Measurements from ENCODE around the gene CNIH4. TPM values are rescaled to one million over a fixed set of nuclear protein-coding genes. Genes with fewer than 3 reads are reported as not detected.
"Not testable (repeated sequence)": the region's sequence is repeated elsewhere in the genome, so short reads cannot be mapped to it uniquely, and the experiment has no call there.

Gene CNIH4
- polyA plus RNA-seq (ENCODE audit: low read depth in 6 of 6): 10 to 100 TPM; 29.4 to 49.8 (median 33.6) TPM

DNA sequence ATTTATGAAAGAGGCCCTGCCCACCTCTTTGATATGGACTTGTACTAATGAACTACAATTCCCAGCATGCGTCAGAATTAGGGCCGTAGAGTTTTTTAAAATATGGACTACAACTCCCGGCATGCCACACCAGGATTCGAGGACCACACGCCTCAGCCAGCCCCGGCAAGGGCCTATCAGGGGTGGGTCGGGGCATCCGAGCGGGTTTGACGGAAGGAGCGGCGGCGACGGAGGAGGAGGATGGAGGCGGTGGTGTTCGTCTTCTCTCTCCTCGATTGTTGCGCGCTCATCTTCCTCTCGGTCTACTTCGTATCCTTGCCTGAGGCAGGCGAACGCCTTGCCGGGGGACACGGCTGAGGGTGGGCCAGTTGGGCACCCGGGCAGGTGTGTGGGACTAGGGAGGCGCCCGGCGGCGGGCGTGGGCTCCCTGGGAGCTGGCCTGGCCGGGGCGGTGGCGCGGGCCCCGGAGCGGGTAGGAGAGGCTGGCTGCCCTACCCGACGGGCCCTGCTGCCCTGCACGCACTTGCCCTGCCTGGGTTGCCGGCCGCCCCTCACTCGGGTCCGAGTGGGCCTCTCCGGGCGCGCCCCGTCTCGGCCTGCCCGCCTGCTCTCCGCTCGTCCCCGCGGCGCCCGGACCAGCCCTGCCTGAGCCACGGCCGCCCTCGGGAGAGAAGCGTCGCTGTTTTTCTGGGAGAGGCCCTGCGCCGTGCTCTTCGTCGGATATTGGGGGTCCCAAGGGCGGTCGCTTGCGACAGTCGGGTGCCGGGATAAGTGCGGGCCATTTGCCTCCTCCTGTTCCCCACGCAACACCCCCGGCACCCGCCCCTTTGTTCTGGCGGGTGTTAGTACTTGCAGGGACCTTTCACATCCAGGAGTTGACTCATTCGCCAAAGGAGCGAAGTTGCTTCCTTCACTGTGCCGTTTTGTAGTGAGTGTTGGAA is at the start of gene CNIH4:
Gene CNIH4 (plus strand): TSS at position 195 of the 941 bp plus-strand sequence. CDS start 46 bp downstream, at position 241.
- Mint-ChIP-seq H3K27ac (peak within 1 kb of the TSS; percentile 85 to 93 (median 89)), H3K27me3 (peaks cover 0 to 7% (median 0%) of the 10 kb centered on the region in 3 donors), H3K4me3 (peak within 1 kb of the TSS; percentile 87 to 96 (median 95)), H3K36me3 (no peaks in the 10 kb centered on the region), H3K4me1 (peaks cover 17 to 33% (median 28%) of the 10 kb centered on the region in 3 donors), H3K9me3 (no peaks in the 10 kb centered on the region)
- DNase-seq: peak; percentile 92
- peak; percentile 98 to 99 for ATAC-seq (ENCODE audit: low read depth in 2 of 2)

DNA sequence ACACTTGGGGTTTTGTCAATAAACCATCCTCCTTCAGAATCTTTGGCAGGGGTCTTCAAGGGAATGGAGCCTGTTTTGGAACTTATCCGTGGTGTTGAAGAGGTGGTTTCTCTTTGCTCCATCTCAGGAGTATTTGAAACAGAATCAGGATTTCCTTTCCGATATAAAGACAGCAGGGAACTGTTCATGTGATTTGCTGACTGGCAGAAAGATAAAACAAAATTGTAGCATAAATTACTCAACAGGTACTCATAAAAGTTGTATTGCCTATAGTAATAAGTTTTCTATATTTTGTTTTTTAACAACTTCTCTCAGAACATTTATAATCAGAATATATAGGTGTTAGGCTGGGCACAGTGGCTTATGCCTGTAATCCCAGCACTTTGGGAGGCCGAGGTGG is 48.6 kb upstream of the CNIH4 start:
- Mint-ChIP-seq H3K27ac (peak overlapping the region in 1 of 6 donors; percentile 63), H3K27me3 (no peaks in the 10 kb centered on the region), H3K9me3 (no peaks in the 10 kb centered on the region), H3K4me1 (peaks cover 0 to 2% (median 0%) of the 10 kb centered on the region in 3 donors), H3K4me3 (no peak overlapping the region), H3K36me3 (peaks cover 18 to 25% of the 10 kb centered on the region in 2 donors)
- ATAC-seq (ENCODE audit: low read depth in 2 of 2) (no peak), DNase-seq (no peak)

DNA sequence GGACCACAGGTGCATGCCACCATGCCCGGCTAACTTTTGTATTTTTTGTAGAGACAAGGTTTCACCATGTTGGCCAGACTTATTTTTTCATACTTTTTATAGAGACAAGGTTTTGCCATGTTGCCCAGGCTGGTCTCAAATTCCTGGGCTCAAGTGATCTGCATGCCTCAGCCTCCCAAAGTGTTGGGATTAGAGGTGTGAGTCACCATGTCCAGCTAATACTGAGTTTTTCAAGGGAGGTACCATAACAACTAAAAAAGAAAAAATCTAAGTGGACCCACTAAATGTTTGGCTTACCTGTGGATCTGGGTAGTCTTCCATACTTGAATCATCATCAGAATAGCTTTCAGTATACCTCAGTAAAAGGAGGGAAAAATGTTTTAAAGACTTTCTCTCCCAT is 45.2 kb upstream of the CNIH4 start:
- DNase-seq: not testable (repeated sequence)

DNA sequence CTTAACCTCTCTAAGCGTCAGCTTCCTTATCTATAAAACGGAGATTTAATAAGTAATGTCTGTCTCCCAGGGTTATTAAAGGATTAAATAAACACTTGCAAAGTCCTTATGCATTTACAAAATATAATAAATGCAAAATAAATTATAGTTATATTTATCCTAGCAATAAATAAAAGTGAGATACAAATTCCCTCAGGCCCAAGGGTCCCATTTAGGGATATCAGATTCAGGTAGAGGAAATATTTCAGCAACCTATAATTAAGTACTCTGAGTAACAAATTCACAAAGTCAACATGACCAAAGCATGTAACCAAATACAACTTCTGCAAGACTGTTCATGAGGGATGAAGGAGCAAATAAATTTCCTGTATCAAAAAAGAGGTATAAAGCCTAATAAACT is 44.7 kb upstream of the CNIH4 start:
- DNase-seq (no peak), ATAC-seq (ENCODE audit: low read depth in 2 of 2) (no peak)
- Mint-ChIP-seq H3K27ac (no peak overlapping the region), H3K9me3 (no peaks in the 10 kb centered on the region), H3K4me1 (peaks cover 0 to 2% (median 0%) of the 10 kb centered on the region in 3 donors), H3K27me3 (no peaks in the 10 kb centered on the region), H3K4me3 (no peak overlapping the region), H3K36me3 (peaks cover 9 to 20% of the 10 kb centered on the region in 2 donors)

More for the DNA sequence above, 45.2 kb upstream of the CNIH4 start:
- H3K27ac Mint-ChIP-seq: peak overlapping the region in 1 of 6 donors; percentile 73
- H3K9me3 Mint-ChIP-seq; H3K4me3 Mint-ChIP-seq; H3K4me1 Mint-ChIP-seq; H3K27me3 Mint-ChIP-seq; ATAC-seq (ENCODE audit: low read depth in 2 of 2): not testable (repeated sequence)
- peaks cover 10 to 20% of the 10 kb centered on the region in 2 donors for H3K36me3 Mint-ChIP-seq

DNA sequence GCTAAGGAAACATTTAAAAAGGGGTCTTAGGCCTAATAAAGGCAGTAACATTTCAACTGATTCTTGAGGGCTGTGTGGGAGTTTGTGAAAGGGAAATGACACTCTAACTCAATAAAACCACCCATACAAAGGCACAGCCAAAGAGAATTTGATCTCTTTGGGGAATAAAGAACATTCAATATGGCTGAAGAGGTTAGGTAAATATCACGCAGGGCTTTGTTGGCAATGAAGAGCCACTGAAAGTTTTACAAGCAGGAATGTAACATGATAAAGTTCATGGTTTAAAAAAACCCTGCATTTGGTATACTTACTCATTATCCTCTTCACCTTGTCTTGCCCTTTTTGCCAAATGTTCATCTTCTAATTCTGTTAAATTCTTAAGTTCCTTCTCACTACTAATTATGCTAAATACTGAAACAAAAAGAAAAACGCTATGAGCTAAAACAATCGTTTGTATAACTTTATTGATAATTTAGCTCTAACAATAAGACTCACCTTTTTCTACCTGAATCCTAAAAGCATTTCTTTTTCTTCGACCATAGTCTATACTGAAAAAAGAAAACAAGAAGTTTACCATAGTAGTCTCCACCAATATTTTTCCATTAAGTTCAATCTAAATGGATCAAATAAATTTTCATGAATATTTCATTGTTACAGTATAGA is 39.2 kb upstream of the CNIH4 start:
- no peak overlapping the region for H3K27ac Mint-ChIP-seq
- H3K4me1 Mint-ChIP-seq: peaks cover 4 to 7% (median 5%) of the 10 kb centered on the region in 3 donors
- DNase-seq (no peak), ATAC-seq (ENCODE audit: low read depth in 2 of 2) (no peak)
- peaks cover 0 to 11% of the 10 kb centered on the region in 2 donors for H3K36me3 Mint-ChIP-seq
- H3K27me3 Mint-ChIP-seq: no peaks in the 10 kb centered on the region
- no peaks in the 10 kb centered on the region for H3K9me3 Mint-ChIP-seq
- no peak overlapping the region for H3K4me3 Mint-ChIP-seq

DNA sequence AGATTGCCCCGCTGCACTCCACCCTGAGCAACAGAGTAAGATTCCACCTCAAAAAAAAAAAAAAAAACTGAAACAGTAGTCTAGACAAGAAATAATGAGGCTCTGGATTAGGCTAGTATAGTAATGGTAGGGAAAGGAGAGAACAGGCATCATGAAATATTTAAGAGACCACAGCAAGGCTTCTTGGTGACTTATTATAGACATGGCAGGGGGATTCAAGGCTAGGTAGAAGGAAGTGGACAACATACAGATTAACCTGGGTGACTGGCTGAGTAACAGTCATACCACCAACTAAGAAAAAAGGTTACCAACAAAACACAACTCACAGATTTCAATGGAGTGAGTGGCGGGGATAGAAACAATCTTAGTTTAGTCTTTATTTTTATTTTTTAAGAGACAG is 35.0 kb upstream of the CNIH4 start:
- H3K27ac Mint-ChIP-seq: peak overlapping the region in 2 of 6 donors; percentile 47 to 80
- H3K27me3 Mint-ChIP-seq: no peaks in the 10 kb centered on the region
- ATAC-seq (ENCODE audit: low read depth in 2 of 2): no peak
- no peak overlapping the region for H3K4me3 Mint-ChIP-seq
- H3K9me3 Mint-ChIP-seq: no peaks in the 10 kb centered on the region
- H3K36me3 Mint-ChIP-seq: peaks cover 0 to 9% of the 10 kb centered on the region in 2 donors
- no peak for DNase-seq
- H3K4me1 Mint-ChIP-seq: peaks cover 10 to 18% (median 11%) of the 10 kb centered on the region in 3 donors

DNA sequence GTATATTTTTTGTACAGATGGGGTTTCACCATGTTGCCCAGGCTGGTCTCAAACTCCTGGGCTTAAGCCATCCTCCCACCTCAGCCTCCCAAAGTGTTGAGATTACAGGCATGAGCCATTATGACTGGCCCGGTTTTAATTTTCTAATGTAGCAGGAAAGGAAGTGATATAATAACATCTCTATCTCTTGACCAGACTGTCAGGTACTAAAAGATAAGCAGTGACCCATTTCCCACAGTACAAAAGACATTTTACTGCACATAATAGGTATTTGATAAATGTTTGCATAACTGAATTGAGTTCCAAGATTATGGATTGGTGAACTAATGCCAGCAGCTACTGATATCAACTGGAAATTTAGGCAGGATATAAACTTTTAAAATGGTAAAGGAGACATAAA is 30.7 kb upstream of the CNIH4 start:
- H3K27me3 Mint-ChIP-seq: no peaks in the 10 kb centered on the region
- H3K9me3 Mint-ChIP-seq: no peaks in the 10 kb centered on the region
- peak overlapping the region in 1 of 6 donors; percentile 64 for H3K27ac Mint-ChIP-seq
- H3K4me1 Mint-ChIP-seq: peaks cover 39 to 56% (median 42%) of the 10 kb centered on the region in 3 donors
- ATAC-seq (ENCODE audit: low read depth in 2 of 2) (no peak), DNase-seq (no peak)
- peaks cover 0 to 9% of the 10 kb centered on the region in 2 donors for H3K36me3 Mint-ChIP-seq
- peak overlapping the region in 1 of 8 donors; percentile 22 for H3K4me3 Mint-ChIP-seq

DNA sequence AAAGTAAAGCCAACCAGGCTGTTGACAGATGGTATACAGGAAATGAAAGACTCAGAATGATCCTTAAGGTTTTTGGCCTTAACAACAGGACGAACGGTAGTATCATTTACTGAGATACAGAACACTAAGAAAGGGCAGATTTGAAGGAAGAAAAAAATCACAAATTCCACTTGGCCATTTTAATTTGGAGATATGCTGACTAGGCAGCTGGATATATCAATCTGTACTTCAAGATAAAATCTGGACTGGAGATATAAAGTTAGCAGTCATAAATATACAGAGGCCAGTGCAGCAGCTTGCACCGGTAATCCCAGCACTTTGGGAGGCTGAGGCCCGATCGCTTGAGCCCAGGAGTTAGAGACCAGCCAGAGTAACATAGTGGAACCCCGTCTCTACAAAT is 28.0 kb upstream of the CNIH4 start:
- H3K27me3 Mint-ChIP-seq: no peaks in the 10 kb centered on the region
- DNase-seq (no peak), ATAC-seq (ENCODE audit: low read depth in 2 of 2) (no peak)
- H3K27ac Mint-ChIP-seq: peak overlapping the region in 3 of 6 donors; percentile 92 to 99 (median 97)
- no peaks in the 10 kb centered on the region for H3K9me3 Mint-ChIP-seq
- H3K36me3 Mint-ChIP-seq: no peaks in the 10 kb centered on the region
- peak overlapping the region; percentile 44 to 96 (median 67) for H3K4me3 Mint-ChIP-seq
- peaks cover 33 to 54% (median 39%) of the 10 kb centered on the region in 3 donors for H3K4me1 Mint-ChIP-seq

DNA sequence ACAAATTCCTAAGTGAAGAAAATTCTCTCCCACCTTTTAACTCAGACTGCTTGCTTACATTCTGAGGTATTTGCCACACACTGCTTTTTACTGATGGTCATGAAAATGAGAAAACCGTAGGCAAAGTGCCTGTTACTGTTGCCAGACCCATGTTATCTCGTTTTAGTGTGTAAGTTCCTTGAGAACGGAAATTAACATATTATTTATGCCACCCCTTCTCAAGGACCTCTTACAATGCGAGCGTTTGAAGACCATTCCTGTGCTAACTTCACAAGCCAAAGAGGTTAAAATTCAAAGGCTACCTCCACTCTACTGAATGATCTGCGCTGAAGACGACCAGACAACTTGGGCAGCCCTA is 27.2 kb upstream of the CNIH4 start:
- H3K4me3 Mint-ChIP-seq: peak overlapping the region; percentile 89 to 98 (median 96)
- peaks cover 28 to 55% (median 39%) of the 10 kb centered on the region in 3 donors for H3K4me1 Mint-ChIP-seq
- peak overlapping the region; percentile 97 to 100 (median 99) for H3K27ac Mint-ChIP-seq
- DNase-seq: no peak
- no peak for ATAC-seq (ENCODE audit: low read depth in 2 of 2)
- H3K9me3 Mint-ChIP-seq: no peaks in the 10 kb centered on the region
- H3K36me3 Mint-ChIP-seq: no peaks in the 10 kb centered on the region
- no peaks in the 10 kb centered on the region for H3K27me3 Mint-ChIP-seq

DNA sequence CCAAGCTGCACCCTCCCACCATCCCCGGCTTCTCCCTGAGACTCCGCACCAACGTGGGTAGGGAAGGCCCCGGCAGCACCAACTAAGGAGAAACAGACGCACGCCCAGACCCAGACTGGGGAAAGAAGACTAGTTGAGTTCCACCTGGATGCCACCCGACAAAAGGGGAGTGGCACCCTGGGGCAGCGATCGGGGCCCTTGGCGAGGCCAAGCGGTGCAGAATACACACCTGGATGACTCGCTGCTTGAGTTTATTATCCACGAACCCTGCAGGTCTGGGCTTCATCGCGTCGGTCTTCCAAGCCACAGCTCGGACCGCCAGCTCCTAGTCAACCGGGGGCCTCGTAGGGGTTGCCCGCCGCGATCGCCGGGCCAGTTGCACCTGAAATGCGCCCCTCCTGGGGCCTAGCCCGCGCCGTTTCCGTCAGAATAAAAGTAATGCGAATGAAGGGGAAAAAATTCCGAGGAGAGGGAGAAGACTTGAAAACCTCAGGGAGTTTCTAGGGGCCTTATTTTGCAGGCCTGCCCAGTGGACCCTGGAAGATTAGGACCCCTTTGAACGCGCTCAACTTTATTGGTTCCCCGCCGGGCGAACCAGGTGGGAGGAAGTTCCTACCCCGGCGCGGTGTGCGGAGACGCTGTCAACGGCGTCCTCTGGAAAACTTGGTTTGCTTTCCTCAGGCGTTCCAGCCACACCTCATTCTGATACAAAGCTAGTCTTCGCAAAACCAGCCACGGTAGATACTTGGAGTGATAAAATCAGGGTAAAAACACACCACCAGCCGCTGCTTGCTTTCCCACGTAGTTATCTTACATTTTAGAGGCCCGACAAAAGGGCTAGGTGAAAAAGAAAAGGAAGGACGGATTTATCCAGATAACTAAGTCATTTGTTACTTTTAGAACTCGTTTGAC is 26.6 kb upstream of the CNIH4 start, which contains the start of gene NVL:
Gene NVL (minus strand): TSS at position 331 of the 912 bp plus-strand sequence. CDS start 45 bp downstream, at position 286.
- Mint-ChIP-seq H3K4me1 (peaks cover 28 to 52% (median 39%) of the 10 kb centered on the region in 3 donors), H3K27ac (peak within 1 kb of the TSS; percentile 97 to 100 (median 99)), H3K27me3 (no peaks in the 10 kb centered on the region), H3K4me3 (peak within 1 kb of the TSS; percentile 89 to 98 (median 96)), H3K9me3 (no peaks in the 10 kb centered on the region), H3K36me3 (no peaks in the 10 kb centered on the region)
- peak; percentile 83 for DNase-seq
- peak; percentile 87 to 89 for ATAC-seq (ENCODE audit: low read depth in 2 of 2)

DNA sequence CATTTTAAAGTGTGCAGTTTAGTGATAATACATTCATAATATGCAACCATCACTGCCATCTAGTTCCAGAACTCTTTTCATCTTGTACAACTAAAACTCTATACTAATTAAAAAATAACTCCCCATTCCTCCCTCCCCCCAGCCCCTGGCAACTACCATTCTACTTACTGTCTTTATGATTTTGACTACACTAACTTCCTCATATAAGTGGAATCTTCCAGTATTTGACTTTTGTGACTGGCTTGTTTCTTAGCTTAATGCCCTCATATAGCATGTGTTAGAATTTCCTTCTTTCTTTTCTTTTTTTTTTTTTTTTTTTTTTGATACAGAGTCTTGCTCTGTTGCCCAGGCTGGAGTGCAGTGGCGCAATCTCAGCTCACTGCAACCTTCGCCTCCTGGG is 25.4 kb upstream of the CNIH4 start:
- peaks cover 28 to 52% (median 39%) of the 10 kb centered on the region in 3 donors for H3K4me1 Mint-ChIP-seq
- ATAC-seq (ENCODE audit: low read depth in 2 of 2): no peak

DNA sequence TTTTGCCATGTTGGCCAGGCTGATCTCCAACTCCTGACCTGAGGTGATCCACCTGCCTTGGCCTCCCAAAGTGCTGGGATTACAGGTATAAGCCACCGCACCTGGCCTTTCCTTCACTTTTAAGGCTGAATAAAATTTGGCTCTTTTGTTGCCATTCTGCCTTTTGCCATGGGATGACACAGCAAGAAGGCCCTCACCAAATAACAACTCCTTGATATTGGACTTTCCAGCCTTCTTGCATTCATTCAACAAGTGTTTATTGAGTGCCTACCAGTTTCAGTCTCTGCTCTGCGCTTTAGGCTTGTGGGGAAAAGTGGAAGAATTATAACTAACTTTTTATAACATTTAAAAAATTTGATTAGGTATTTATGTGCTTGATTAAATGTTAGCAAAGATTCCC is 24.9 kb upstream of the CNIH4 start:
- no peak overlapping the region for H3K27ac Mint-ChIP-seq
- H3K36me3 Mint-ChIP-seq: no peaks in the 10 kb centered on the region
- ATAC-seq (ENCODE audit: low read depth in 2 of 2) (no peak), DNase-seq (no peak)
- H3K4me1 Mint-ChIP-seq: peaks cover 28 to 51% (median 39%) of the 10 kb centered on the region in 3 donors
- peak overlapping the region in 2 of 8 donors; percentile 23 to 96 for H3K4me3 Mint-ChIP-seq
- no peaks in the 10 kb centered on the region for H3K9me3 Mint-ChIP-seq
- no peaks in the 10 kb centered on the region for H3K27me3 Mint-ChIP-seq

More for the DNA sequence above, 25.4 kb upstream of the CNIH4 start:
- DNase-seq: no peak
- H3K9me3 Mint-ChIP-seq: no peaks in the 10 kb centered on the region
- H3K4me3 Mint-ChIP-seq: peak overlapping the region; percentile 23 to 98 (median 94)
- H3K27ac Mint-ChIP-seq: peak overlapping the region in 1 of 6 donors; percentile 15
- no peaks in the 10 kb centered on the region for H3K36me3 Mint-ChIP-seq
- no peaks in the 10 kb centered on the region for H3K27me3 Mint-ChIP-seq

Measured in naive B cell (primary cell).